Astrocyte (in vitro differentiated cells and primary cell): ENCODE measurements around the gene EPHA6.

Experiments
- CTCF ChIP-seq: IDR thresholded peaks from 2 replicates; pipeline ENCODE4 v1.5.1; 2011; ENCODE audit warnings: low read depth, mild to moderate bottlenecking, inconsistent platforms, low read length, moderate library complexity; ENCODE audit not compliant: insufficient read depth
- EZH2 ChIP-seq: IDR thresholded peaks from 2 replicates; pipeline ENCODE4 v1.6.1; 2012; ENCODE audit warnings: mild to moderate bottlenecking, low read length, inconsistent platforms; ENCODE audit not compliant: insufficient read depth

GRCh38 chr3:97391167-97391566 is 576.8 kb downstream of the EPHA6 start:
- TF ChIP-seq CTCF (no peak), EZH2 (no peak)
